HFFc6 (cell line): ENCODE measurements around the gene TNNI3. TPM values are rescaled to one million over a fixed set of nuclear protein-coding genes. Genes with fewer than 3 reads are reported as not detected.

ENCODE experiments used
- DNase-seq: peaks from one replicate; pipeline ENCODE4 v3.0.0-alpha.2; 2018
- H3K27ac Mint-ChIP-seq: 2 replicates; pipeline ENCODE4 v1.8.0; 2020; ENCODE audit warnings: mild to moderate bottlenecking, mixed read lengths
- H3K27me3 Mint-ChIP-seq: 2 replicates; pipeline ENCODE4 v1.8.0; 2021; ENCODE audit warnings: mild to moderate bottlenecking, moderate library complexity, mixed read lengths; ENCODE audit not compliant: insufficient read depth
- H3K36me3 Mint-ChIP-seq: 2 replicates; pipeline ENCODE4 v1.8.0; 2021; ENCODE audit warnings: low read depth, mixed read lengths
- H3K4me1 Mint-ChIP-seq: 2 replicates; pipeline ENCODE4 v1.8.0; 2020; ENCODE audit warnings: low read depth, mixed read lengths
- H3K4me3 Mint-ChIP-seq: 2 replicates; pipeline ENCODE4 v1.8.0; 2020; ENCODE audit warnings: mild to moderate bottlenecking, moderate library complexity, mixed read lengths
- H3K9me3 Mint-ChIP-seq: 2 replicates; pipeline ENCODE4 v1.8.0; 2020; ENCODE audit warnings: mild to moderate bottlenecking, mixed read lengths
- CTCF ChIP-seq: fragments of 200-600 bp; sonication (generic); IDR thresholded peaks from 2 replicates; pipeline ENCODE4 v1.5.0; 2021; ENCODE audit warnings: antibody characterized with exemption, mild to moderate bottlenecking
- total RNA-seq, 6 experiments: library from RNA; stranded (reverse); fragmentation: NEBNext Ultra II Directional; extraction: Animal tissue kit (Norgen Biotek cat#: 25700); gene quantifications; 2 replicates in 1 of 6; 3 replicates in 5 of 6; pipeline ENCODE4 v1.2.3, GENCODE V29; 2021

TNNI3 gene
- total RNA-seq, 6 experiments from 2014 or later = not detected

GRCh38 chr19:55153652-55154264, 3.8 kb downstream of the TNNI3 start:
- peaks cover 9% of the 10 kb centered on the region for H3K4me1 Mint-ChIP-seq
- no peak overlapping the region for H3K4me3 Mint-ChIP-seq
- H3K27ac Mint-ChIP-seq = no peak overlapping the region
- no peaks in the 10 kb centered on the region for H3K9me3 Mint-ChIP-seq
- TF ChIP-seq CTCF = no peak
- no peaks in the 10 kb centered on the region for H3K36me3 Mint-ChIP-seq
- DNase-seq = no peak
- peaks cover 18% of the 10 kb centered on the region for H3K27me3 Mint-ChIP-seq

- H3K27ac Mint-ChIP-seq = no peak overlapping the region
- peaks cover 7% of the 10 kb centered on the region; the same call in 1 of the 2 replicates for H3K4me1 Mint-ChIP-seq
- no peaks in the 10 kb centered on the region for H3K36me3 Mint-ChIP-seq
- DNase-seq = no peak
- H3K27me3 Mint-ChIP-seq = peaks cover 25% of the 10 kb centered on the region
- no peak overlapping the region for H3K4me3 Mint-ChIP-seq
- TF ChIP-seq CTCF = no peak
- H3K9me3 Mint-ChIP-seq = no peaks in the 10 kb centered on the region
Measured at GRCh38 chr19:55152017-55152416, 5.5 kb downstream of the TNNI3 start.

- H3K36me3 Mint-ChIP-seq = no peaks in the 10 kb centered on the region
- peaks cover 29% of the 10 kb centered on the region for H3K27me3 Mint-ChIP-seq
- no peak within 1 kb of the TSS for H3K27ac Mint-ChIP-seq
- no peak for TF ChIP-seq CTCF
- DNase-seq = no peak
- no peaks in the 10 kb centered on the region for H3K9me3 Mint-ChIP-seq
- H3K4me1 Mint-ChIP-seq = peaks cover 7% of the 10 kb centered on the region; the same call in 1 of the 2 replicates
- H3K4me3 Mint-ChIP-seq = no peak within 1 kb of the TSS
Measured at GRCh38 chr19:55149078-55150003, 8.2 kb downstream of the TNNI3 start, which contains the start of gene TNNT1. Gene TNNT1 (minus strand): TSS chr19:55149206. CDS start chr19:55147157, 2,049 bp downstream.

- Mint-ChIP-seq H3K27ac (no peak overlapping the region), H3K9me3 (no peaks in the 10 kb centered on the region), H3K27me3 (peaks cover 30% of the 10 kb centered on the region)
Measured at GRCh38 chr19:55147545-55148251, 9.8 kb downstream of the TNNI3 start.

More at GRCh38 chr19:55147545-55148251, 9.8 kb downstream of the TNNI3 start:
- no peak for DNase-seq
- Mint-ChIP-seq H3K4me3 (no peak overlapping the region), H3K36me3 (no peaks in the 10 kb centered on the region), H3K4me1 (peaks cover 7% of the 10 kb centered on the region; the same call in 1 of the 2 replicates)
- no peak for TF ChIP-seq CTCF
